Endodermal cell (in vitro differentiated cells): ENCODE results near the gene BCL2L11. TPM values are rescaled to one million over a fixed set of nuclear protein-coding genes. Genes with fewer than 3 reads are reported as not detected.
A peak's percentile ranks its signal among the peaks of the same experiment; 100 is the strongest.

Source experiments
- DNase-seq: peaks from one replicate; pipeline ENCODE4 v3.0.0-alpha.2; 2017
- H3K27ac ChIP-seq: 2 replicates; pipeline ENCODE4 v1.5.1; 2013; ENCODE audit warnings: mild to moderate bottlenecking, low read depth, low read length, moderate library complexity
- H3K27me3 ChIP-seq: 2 replicates; pipeline ENCODE4 v1.6.1; 2013; ENCODE audit warnings: mild to moderate bottlenecking, low read length, moderate library complexity; ENCODE audit not compliant: insufficient read depth, control insufficient read depth, poor library complexity, severe bottlenecking
- H3K36me3 ChIP-seq: 2 replicates; pipeline ENCODE4 v1.7.0; 2013; ENCODE audit warnings: mild to moderate bottlenecking, low read length, moderate library complexity; ENCODE audit not compliant: control insufficient read depth, insufficient read depth
- H3K4me1 ChIP-seq: one replicate; pipeline ENCODE4 v1.7.0; 2013; ENCODE audit warnings: low read length; ENCODE audit not compliant: control insufficient read depth, insufficient read depth
- H3K4me3 ChIP-seq: 2 replicates; pipeline ENCODE4 v1.5.1; 2013; ENCODE audit warnings: mild to moderate bottlenecking, low read length, moderate library complexity
- H3K9ac ChIP-seq: 2 replicates; pipeline ENCODE4 v1.6.1; 2013; ENCODE audit warnings: mild to moderate bottlenecking, low read length, moderate library complexity; ENCODE audit not compliant: poor library complexity, severe bottlenecking; ENCODE audit errors: extremely low read depth
- H3K9me3 ChIP-seq: 2 replicates; pipeline ENCODE4 v1.6.1; 2013; ENCODE audit warnings: mild to moderate bottlenecking, low read length, moderate library complexity; ENCODE audit not compliant: control insufficient read depth
- H3K27ac Mint-ChIP-seq: 2 replicates; pipeline ENCODE4 v1.8.0; 2020; ENCODE audit warnings: mixed read lengths
- H3K27me3 Mint-ChIP-seq: 2 replicates; pipeline ENCODE4 v1.8.0; 2021; ENCODE audit warnings: mild to moderate bottlenecking, mixed read lengths; ENCODE audit not compliant: insufficient read depth
- H3K36me3 Mint-ChIP-seq: 2 replicates; pipeline ENCODE4 v1.8.0; 2020; ENCODE audit warnings: low read depth, mixed read lengths
- H3K4me1 Mint-ChIP-seq: 2 replicates; pipeline ENCODE4 v1.8.0; 2020; ENCODE audit warnings: mixed read lengths
- H3K4me3 Mint-ChIP-seq: 2 replicates; pipeline ENCODE4 v1.8.0; 2020; ENCODE audit warnings: mild to moderate bottlenecking, moderate library complexity, mixed read lengths
- H3K9me3 Mint-ChIP-seq: 2 replicates; pipeline ENCODE4 v1.8.0; 2020; ENCODE audit warnings: mild to moderate bottlenecking, mixed read lengths
- CTCF ChIP-seq: fragments of 200-600 bp; sonication (generic); conservative IDR thresholded peaks from 2 replicates; pipeline ENCODE4 v1.5.0; 2021; ENCODE audit warnings: antibody characterized with exemption, mild to moderate bottlenecking
- WGBS, 2 experiments: methylation state at CpG; one replicate each; pipeline versions ENCODE4 v1.1.5 to v1.1.7; 2013; ENCODE audit warnings: missing lambda C conversion rate in 2 of 2, mixed read lengths in 1 of 2; ENCODE audit not compliant: insufficient coverage in 1 of 2, insufficient read length in 1 of 2; 5-methylcytosine and 5-hydroxymethylcytosine counted together
- total RNA-seq, 2 donors: library from RNA; stranded (reverse); fragmentation: NEBNext Ultra II Directional in 1 of 2; extraction: Animal tissue kit (Norgen Biotek cat#: 25700) in 1 of 2; gene quantifications; 2 replicates in 1 of 2; 3 replicates in 1 of 2; pipeline ENCODE4 v1.2.1, GENCODE V29; 2021

BCL2L11 gene
- total RNA-seq, 2 donors from 2014 or later, result 16.7 to 21.0 TPM

DNA sequence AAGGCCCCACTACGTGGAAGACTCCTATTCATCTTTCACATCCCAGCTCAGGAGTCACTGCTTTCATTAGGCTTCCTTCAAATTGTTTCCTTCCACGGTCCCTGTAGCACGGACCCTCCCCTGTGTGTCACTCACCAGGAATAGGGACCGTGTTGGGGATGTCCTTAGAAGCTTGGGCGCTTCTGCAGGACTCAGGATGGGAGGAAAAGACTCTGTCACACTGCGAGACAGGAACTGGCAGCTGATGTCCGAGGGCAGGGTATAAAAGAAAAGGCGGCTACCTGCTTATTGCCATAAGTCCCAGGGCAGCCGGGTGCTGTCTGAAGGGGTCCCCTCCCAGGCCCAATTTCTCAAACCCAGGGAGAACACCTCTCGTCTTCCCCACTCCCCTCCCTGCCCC lies 79.1 kb downstream of the BCL2L11 start:
- no peak for TF ChIP-seq CTCF
- Mint-ChIP-seq H3K27ac (no peak overlapping the region), H3K9me3 (no peaks in the 10 kb centered on the region), H3K4me1 (peaks cover 24% of the 10 kb centered on the region), H3K4me3 (no peak overlapping the region), H3K36me3 (no peaks in the 10 kb centered on the region), H3K27me3 (peaks cover 2% of the 10 kb centered on the region)
- DNase-seq, result no peak
- H3K27me3 ChIP-seq, result no peaks in the 10 kb centered on the region
- H3K4me1 ChIP-seq, result peaks cover 13% of the 10 kb centered on the region
- no peaks in the 10 kb centered on the region for H3K36me3 ChIP-seq
- WGBS, 2 experiments, result 84 to 86% methylated on average over 5 to 10 of the region's 10 CpGs
- no peaks in the 10 kb centered on the region for H3K9me3 ChIP-seq
- no peak overlapping the region for H3K9ac ChIP-seq
- peak overlapping the region; percentile 20 for H3K4me3 ChIP-seq
- no peak overlapping the region for H3K27ac ChIP-seq

GRCh38 chr2:111200333-111200881 lies 79.7 kb downstream of the BCL2L11 start:
- Mint-ChIP-seq H3K4me1 (peaks cover 20% of the 10 kb centered on the region), H3K27ac (no peak overlapping the region)
- DNase-seq, result peak; percentile 65

DNA sequence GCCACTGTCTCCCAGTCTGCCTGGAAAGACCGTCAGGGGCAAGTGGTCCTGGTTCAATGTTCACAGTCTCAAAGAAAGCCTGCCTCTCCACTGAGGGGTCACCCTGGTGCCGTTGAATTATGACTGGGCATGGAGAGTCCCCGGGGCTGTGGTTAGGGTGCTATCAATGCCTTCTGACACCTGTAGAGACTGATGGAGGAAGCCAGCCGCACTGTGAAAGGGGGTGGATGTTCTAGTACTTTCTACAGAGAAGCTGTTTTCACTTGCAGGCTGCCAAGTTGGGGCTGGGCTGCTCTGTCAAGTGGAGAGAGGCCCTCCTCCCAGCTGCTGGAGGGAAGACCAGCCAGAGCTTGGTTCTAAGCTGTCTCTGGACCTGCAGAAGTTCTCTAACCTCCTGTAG lies 80.5 kb downstream of the BCL2L11 start:
- H3K4me1 ChIP-seq, result peaks cover 13% of the 10 kb centered on the region
- H3K27ac Mint-ChIP-seq, result no peak overlapping the region
- no peak overlapping the region for H3K4me3 ChIP-seq
- peak; percentile 34 for DNase-seq
- no peak overlapping the region for H3K27ac ChIP-seq
- 92 to 100% methylated on average over 1 to 4 of the region's 4 CpGs for WGBS, 2 experiments
- TF ChIP-seq CTCF, result no peak
- H3K9me3 Mint-ChIP-seq, result no peaks in the 10 kb centered on the region
- peaks cover 2% of the 10 kb centered on the region for H3K27me3 Mint-ChIP-seq
- no peaks in the 10 kb centered on the region for H3K36me3 Mint-ChIP-seq
- no peaks in the 10 kb centered on the region for H3K36me3 ChIP-seq
- no peak overlapping the region for H3K4me3 Mint-ChIP-seq
- H3K4me1 Mint-ChIP-seq, result peaks cover 19% of the 10 kb centered on the region
- no peak overlapping the region for H3K9ac ChIP-seq
- H3K27me3 ChIP-seq, result no peaks in the 10 kb centered on the region
- H3K9me3 ChIP-seq, result no peaks in the 10 kb centered on the region

More at GRCh38 chr2:111200333-111200881, 79.7 kb downstream of the BCL2L11 start:
- Histone ChIP-seq H3K27ac (no peak overlapping the region), H3K27me3 (no peaks in the 10 kb centered on the region), H3K36me3 (no peaks in the 10 kb centered on the region), H3K9ac (no peak overlapping the region), H3K4me1 (peaks cover 13% of the 10 kb centered on the region), H3K9me3 (no peaks in the 10 kb centered on the region), H3K4me3 (no peak overlapping the region)
- 88 to 92% methylated on average over 11 of the region's 11 CpGs for WGBS, 2 experiments
- H3K4me3 Mint-ChIP-seq, result no peak overlapping the region
- TF ChIP-seq CTCF, result no peak
- H3K9me3 Mint-ChIP-seq, result no peaks in the 10 kb centered on the region
- no peaks in the 10 kb centered on the region for H3K36me3 Mint-ChIP-seq
- H3K27me3 Mint-ChIP-seq, result peaks cover 2% of the 10 kb centered on the region
